ENCODE results near the gene DNAH1.

DNAH1 gene

GRCh38 chr3:52401551-52401950 is 85.4 kb downstream of the DNAH1 start:
- DNase-seq: no peak
- H3K4me3 ChIP-seq (ENCODE audit: insufficient read depth in 1 of 2, low read depth in 1 of 2, low read length in 2 of 2): no peak overlapping the region
- H3K36me3 ChIP-seq (ENCODE audit: control insufficient read depth in 1 of 2, insufficient read depth in 2 of 2, low read depth in 1 of 2, low read length in 2 of 2): peaks cover 75 to 79% of the 10 kb centered on the region in 2 experiments
- no peak overlapping the region for H3K18ac ChIP-seq (ENCODE audit: low read depth in 1 of 2, low read length in 2 of 2)
- H3K14ac ChIP-seq (ENCODE audit: low read length in 2 of 2): no peak overlapping the region
- no peak overlapping the region for H3K4me2 ChIP-seq (ENCODE audit: low read length, poor library complexity, severe bottlenecking)
- no peak overlapping the region for H4K91ac ChIP-seq (ENCODE audit: low read length)
- no peak overlapping the region for H2BK120ac ChIP-seq (ENCODE audit: low read depth, low read length)
- no peak overlapping the region for H2BK15ac ChIP-seq (ENCODE audit: low read depth, poor library complexity, severe bottlenecking)
- H3K79me1 ChIP-seq (replicated peaks; ENCODE audit: low read length, poor library complexity, severe bottlenecking): peaks cover 25% of the 10 kb centered on the region
- no peak overlapping the region for H3K23ac ChIP-seq (ENCODE audit: low read length in 2 of 2)
- no peak overlapping the region for H2AFZ ChIP-seq (ENCODE audit: low read depth, low read length)
- peaks cover 5% of the 10 kb centered on the region for H3K4me1 ChIP-seq (ENCODE audit: control insufficient read depth, insufficient read depth, low read depth, low read length)
- H3K4ac ChIP-seq (ENCODE audit: low read depth in 1 of 2, low read length in 2 of 2): no peak overlapping the region
- no peaks in the 10 kb centered on the region for H3K9me3 ChIP-seq (ENCODE audit: control insufficient read depth, low read length)
- no peaks in the 10 kb centered on the region for H3K27me3 ChIP-seq (ENCODE audit: control insufficient read depth in 1 of 2, insufficient read depth in 1 of 2, low read length in 2 of 2)
- no peak overlapping the region for H3K9ac ChIP-seq (ENCODE audit: low read length)
- H2AK5ac ChIP-seq (ENCODE audit: low read length, severe bottlenecking): no peak overlapping the region
- no peak overlapping the region for H2BK12ac ChIP-seq (ENCODE audit: low read length in 2 of 2)
- H3K27ac ChIP-seq (ENCODE audit: low read length, poor library complexity, severe bottlenecking): no peak overlapping the region
- no peak overlapping the region for H4K8ac ChIP-seq (ENCODE audit: low read length)
- WGBS: 100% methylated on average over 1 of the region's 1 CpG
- H2BK5ac ChIP-seq (ENCODE audit: low read depth, low read length, poor library complexity, severe bottlenecking): no peak overlapping the region

- H3K36me3 ChIP-seq (ENCODE audit: control insufficient read depth in 1 of 2, insufficient read depth in 2 of 2, low read depth in 1 of 2, low read length in 2 of 2): peaks cover 81 to 84% of the 10 kb centered on the region in 2 experiments
- H2BK5ac ChIP-seq (ENCODE audit: low read depth, low read length, poor library complexity, severe bottlenecking): no peak overlapping the region
- no peak overlapping the region for H3K23ac ChIP-seq (ENCODE audit: low read length in 2 of 2)
- no peak overlapping the region for H2BK12ac ChIP-seq (ENCODE audit: low read length in 2 of 2)
- no peak overlapping the region for H3K9ac ChIP-seq (ENCODE audit: low read length)
- no peak for DNase-seq
- WGBS: 94% methylated on average over 16 of the region's 16 CpGs
- no peak overlapping the region for H2AK5ac ChIP-seq (ENCODE audit: low read length, severe bottlenecking)
- H2BK120ac ChIP-seq (ENCODE audit: low read depth, low read length): no peak overlapping the region
- peaks cover 5% of the 10 kb centered on the region for H3K4me1 ChIP-seq (ENCODE audit: control insufficient read depth, insufficient read depth, low read depth, low read length)
- no peak overlapping the region for H3K4me2 ChIP-seq (ENCODE audit: low read length, poor library complexity, severe bottlenecking)
- H3K27ac ChIP-seq (ENCODE audit: low read length, poor library complexity, severe bottlenecking): no peak overlapping the region
- H3K4me3 ChIP-seq (ENCODE audit: insufficient read depth in 1 of 2, low read depth in 1 of 2, low read length in 2 of 2): no peak overlapping the region
- peaks cover 31% of the 10 kb centered on the region for H3K79me1 ChIP-seq (replicated peaks; ENCODE audit: low read length, poor library complexity, severe bottlenecking)
- no peak overlapping the region for H3K4ac ChIP-seq (ENCODE audit: low read depth in 1 of 2, low read length in 2 of 2)
- no peaks in the 10 kb centered on the region for H3K27me3 ChIP-seq (ENCODE audit: control insufficient read depth in 1 of 2, insufficient read depth in 1 of 2, low read length in 2 of 2)
- H4K91ac ChIP-seq (ENCODE audit: low read length): no peak overlapping the region
- H3K9me3 ChIP-seq (ENCODE audit: control insufficient read depth, low read length): no peaks in the 10 kb centered on the region
- H4K8ac ChIP-seq (ENCODE audit: low read length): no peak overlapping the region
- no peak overlapping the region for H2BK15ac ChIP-seq (ENCODE audit: low read depth, poor library complexity, severe bottlenecking)
- H2AFZ ChIP-seq (ENCODE audit: low read depth, low read length): no peak overlapping the region
- H3K18ac ChIP-seq (ENCODE audit: low read depth in 1 of 2, low read length in 2 of 2): no peak overlapping the region
- no peak overlapping the region for H3K14ac ChIP-seq (ENCODE audit: low read length in 2 of 2)
Observed at GRCh38 chr3:52402101-52402521, 86.0 kb downstream of the DNAH1 start.

GRCh38 chr3:52402706-52403270 is 86.7 kb downstream of the DNAH1 start:
- no peak overlapping the region for H3K27ac ChIP-seq (ENCODE audit: low read length, poor library complexity, severe bottlenecking)
- peak overlapping the region in 1 of 2 experiments; percentile 14 for H3K4me3 ChIP-seq (ENCODE audit: insufficient read depth in 1 of 2, low read depth in 1 of 2, low read length in 2 of 2)
- no peak overlapping the region for H3K14ac ChIP-seq (ENCODE audit: low read length in 2 of 2)
- H2BK120ac ChIP-seq (ENCODE audit: low read depth, low read length): no peak overlapping the region
- no peak overlapping the region for H2BK12ac ChIP-seq (ENCODE audit: low read length in 2 of 2)
- H3K9ac ChIP-seq (ENCODE audit: low read length): no peak overlapping the region
- no peak overlapping the region for H2AK5ac ChIP-seq (ENCODE audit: low read length, severe bottlenecking)
- no peak overlapping the region for H2AFZ ChIP-seq (ENCODE audit: low read depth, low read length)
- peaks cover 38% of the 10 kb centered on the region for H3K79me1 ChIP-seq (replicated peaks; ENCODE audit: low read length, poor library complexity, severe bottlenecking)
- no peak overlapping the region for H3K4ac ChIP-seq (ENCODE audit: low read depth in 1 of 2, low read length in 2 of 2)
- H3K36me3 ChIP-seq (ENCODE audit: control insufficient read depth in 1 of 2, insufficient read depth in 2 of 2, low read depth in 1 of 2, low read length in 2 of 2): peaks cover 88 to 91% of the 10 kb centered on the region in 2 experiments
- over 99% methylated on average over 11 of the region's 11 CpGs for WGBS
- H3K23ac ChIP-seq (ENCODE audit: low read length in 2 of 2): no peak overlapping the region
- no peaks in the 10 kb centered on the region for H3K9me3 ChIP-seq (ENCODE audit: control insufficient read depth, low read length)
- no peak overlapping the region for H4K91ac ChIP-seq (ENCODE audit: low read length)
- H3K27me3 ChIP-seq (ENCODE audit: control insufficient read depth in 1 of 2, insufficient read depth in 1 of 2, low read length in 2 of 2): no peaks in the 10 kb centered on the region
- H3K4me2 ChIP-seq (ENCODE audit: low read length, poor library complexity, severe bottlenecking): no peak overlapping the region
- no peak overlapping the region for H4K8ac ChIP-seq (ENCODE audit: low read length)
- H2BK15ac ChIP-seq (ENCODE audit: low read depth, poor library complexity, severe bottlenecking): no peak overlapping the region
- H3K18ac ChIP-seq (ENCODE audit: low read depth in 1 of 2, low read length in 2 of 2): no peak overlapping the region
- H2BK5ac ChIP-seq (ENCODE audit: low read depth, low read length, poor library complexity, severe bottlenecking): no peak overlapping the region
- DNase-seq: no peak
- peaks cover 6% of the 10 kb centered on the region for H3K4me1 ChIP-seq (ENCODE audit: control insufficient read depth, insufficient read depth, low read depth, low read length)

- Histone ChIP-seq H2AFZ (ENCODE audit: low read depth, low read length) (no peak overlapping the region), H3K79me1 (replicated peaks; ENCODE audit: low read length, poor library complexity, severe bottlenecking) (peaks cover 42% of the 10 kb centered on the region), H3K9ac (ENCODE audit: low read length) (no peak overlapping the region), H2AK5ac (ENCODE audit: low read length, severe bottlenecking) (no peak overlapping the region), H2BK12ac (ENCODE audit: low read length in 2 of 2) (no peak overlapping the region), H4K91ac (ENCODE audit: low read length) (peak overlapping the region; percentile 49), H3K27ac (ENCODE audit: low read length, poor library complexity, severe bottlenecking) (no peak overlapping the region), H3K4me1 (ENCODE audit: control insufficient read depth, insufficient read depth, low read depth, low read length) (peaks cover 8% of the 10 kb centered on the region), H3K4me3 (ENCODE audit: insufficient read depth in 1 of 2, low read depth in 1 of 2, low read length in 2 of 2) (no peak overlapping the region), H3K4me2 (ENCODE audit: low read length, poor library complexity, severe bottlenecking) (no peak overlapping the region), H2BK5ac (ENCODE audit: low read depth, low read length, poor library complexity, severe bottlenecking) (no peak overlapping the region), H4K8ac (ENCODE audit: low read length) (no peak overlapping the region), H3K18ac (ENCODE audit: low read depth in 1 of 2, low read length in 2 of 2) (no peak overlapping the region), H3K27me3 (ENCODE audit: control insufficient read depth in 1 of 2, insufficient read depth in 1 of 2, low read length in 2 of 2) (no peaks in the 10 kb centered on the region), H3K14ac (ENCODE audit: low read length in 2 of 2) (no peak overlapping the region), H3K4ac (ENCODE audit: low read depth in 1 of 2, low read length in 2 of 2) (no peak overlapping the region), H3K36me3 (ENCODE audit: control insufficient read depth in 1 of 2, insufficient read depth in 2 of 2, low read depth in 1 of 2, low read length in 2 of 2) (peaks cover 90 to 97% of the 10 kb centered on the region in 2 experiments), H2BK15ac (ENCODE audit: low read depth, poor library complexity, severe bottlenecking) (no peak overlapping the region), H3K23ac (ENCODE audit: low read length in 2 of 2) (no peak overlapping the region), H2BK120ac (ENCODE audit: low read depth, low read length) (no peak overlapping the region), H3K9me3 (ENCODE audit: control insufficient read depth, low read length) (no peaks in the 10 kb centered on the region)
- no peak for DNase-seq
- over 99% methylated on average over 19 of the region's 19 CpGs for WGBS
Observed at GRCh38 chr3:52403271-52403841, 87.2 kb downstream of the DNAH1 start.

Measured in mesenchymal stem cell (in vitro differentiated cells and primary cell).